Measurements from ENCODE around the gene ABCD2. TPM values are rescaled to one million over a fixed set of nuclear protein-coding genes. Genes with fewer than 3 reads are reported as not detected.

Gene ABCD2
- total RNA-seq, result 1 to 10 TPM in 1 of 3 donors, under 1 TPM in 2; 0.35 to 2.4 (median 0.75) TPM
- total RNA-seq (2013), result 5.6 TPM

DNA sequence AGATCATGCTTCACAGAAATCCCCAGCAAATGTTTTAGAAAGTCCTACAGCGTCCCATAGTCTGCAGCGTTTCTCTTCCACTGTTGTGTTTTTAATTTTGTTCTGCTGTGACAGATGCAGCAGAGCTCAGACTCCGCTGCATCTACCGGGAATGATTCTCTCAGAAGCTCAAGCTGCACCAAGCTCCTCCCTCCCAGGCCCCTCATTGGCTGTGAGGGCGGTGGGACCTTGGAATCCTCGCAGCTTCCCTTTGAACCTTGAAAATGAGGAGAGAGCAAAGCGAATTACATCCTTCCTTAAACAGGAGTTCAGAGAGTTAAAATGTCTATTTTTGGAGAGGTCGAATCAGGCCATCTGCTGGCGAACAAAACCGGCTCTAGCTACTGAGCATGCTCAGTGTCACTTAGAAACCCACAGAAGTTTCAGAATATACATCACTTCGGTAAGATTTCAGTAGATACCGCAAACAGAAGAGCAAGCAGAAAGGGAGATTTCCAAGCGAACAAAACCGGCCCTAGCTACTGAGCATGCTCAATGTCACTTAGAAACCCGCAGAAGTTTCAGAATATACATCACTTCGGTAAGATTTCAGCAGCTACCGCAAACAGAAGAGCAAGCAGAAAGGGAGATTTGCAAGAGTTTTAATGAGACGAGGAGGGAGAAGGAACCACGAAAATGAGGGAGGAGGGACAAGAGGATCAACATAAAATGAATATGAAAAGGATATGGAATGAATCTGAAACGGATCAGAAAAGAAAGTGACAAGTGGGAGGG lies at the start of gene ABCD2:
ABCD2 (minus strand) TSS at position 144 of the 774 bp plus-strand sequence. CDS start 188 bp downstream, outside the sequence.
- peak within 1 kb of the TSS; percentile 60 for H3K4me3 ChIP-seq (ENCODE audit: low read length)
- H3K27ac ChIP-seq (ENCODE audit: low read length), result peak within 1 kb of the TSS; percentile 85
- under 1% methylated on average over 20 of the region's 20 CpGs for WGBS (ENCODE audit: insufficient coverage)
- DNase-seq (peak; percentile 38 to 94), ATAC-seq (peak; percentile 89 to 93 (median 90))
- no peaks in the 10 kb centered on the region for H3K27me3 Mint-ChIP-seq (ENCODE audit: low read depth in 2 of 2)
- intact Hi-C loops (cut with micrococcal nuclease), result loop anchor here (1.0 to 2.0 kb wide), 3 partner anchors 10 to 247 kb away; partner anchors contain the start of gene KIF21A
- TF ChIP-seq, protein P1, sequence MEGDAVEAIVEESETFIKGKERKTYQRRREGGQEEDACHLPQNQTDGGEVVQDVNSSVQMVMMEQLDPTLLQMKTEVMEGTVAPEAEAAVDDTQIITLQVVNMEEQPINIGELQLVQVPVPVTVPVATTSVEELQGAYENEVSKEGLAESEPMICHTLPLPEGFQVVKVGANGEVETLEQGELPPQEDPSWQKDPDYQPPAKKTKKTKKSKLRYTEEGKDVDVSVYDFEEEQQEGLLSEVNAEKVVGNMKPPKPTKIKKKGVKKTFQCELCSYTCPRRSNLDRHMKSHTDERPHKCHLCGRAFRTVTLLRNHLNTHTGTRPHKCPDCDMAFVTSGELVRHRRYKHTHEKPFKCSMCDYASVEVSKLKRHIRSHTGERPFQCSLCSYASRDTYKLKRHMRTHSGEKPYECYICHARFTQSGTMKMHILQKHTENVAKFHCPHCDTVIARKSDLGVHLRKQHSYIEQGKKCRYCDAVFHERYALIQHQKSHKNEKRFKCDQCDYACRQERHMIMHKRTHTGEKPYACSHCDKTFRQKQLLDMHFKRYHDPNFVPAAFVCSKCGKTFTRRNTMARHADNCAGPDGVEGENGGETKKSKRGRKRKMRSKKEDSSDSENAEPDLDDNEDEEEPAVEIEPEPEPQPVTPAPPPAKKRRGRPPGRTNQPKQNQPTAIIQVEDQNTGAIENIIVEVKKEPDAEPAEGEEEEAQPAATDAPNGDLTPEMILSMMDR (IDR thresholded peaks at IDR 0.05), result no peak
- peaks cover 0 to 5% of the 10 kb centered on the region in 2 donors for H3K4me1 Mint-ChIP-seq
- H3K9me3 Mint-ChIP-seq, result no peaks in the 10 kb centered on the region
- no peaks in the 10 kb centered on the region for H3K36me3 ChIP-seq (ENCODE audit: control insufficient read depth, insufficient read depth, low read length)
- H3K36me3 Mint-ChIP-seq, result no peaks in the 10 kb centered on the region
- H3K9me3 ChIP-seq (ENCODE audit: control insufficient read depth, insufficient read depth, low read length), result no peaks in the 10 kb centered on the region
- peaks cover 14% of the 10 kb centered on the region for H3K4me1 ChIP-seq (ENCODE audit: control insufficient read depth, insufficient read depth, low read length)
- H3K27me3 ChIP-seq (ENCODE audit: control insufficient read depth, insufficient read depth, low read length), result no peaks in the 10 kb centered on the region
- no peak within 1 kb of the TSS for H3K27ac Mint-ChIP-seq
- H3K4me3 Mint-ChIP-seq, result no peak within 1 kb of the TSS

DNA sequence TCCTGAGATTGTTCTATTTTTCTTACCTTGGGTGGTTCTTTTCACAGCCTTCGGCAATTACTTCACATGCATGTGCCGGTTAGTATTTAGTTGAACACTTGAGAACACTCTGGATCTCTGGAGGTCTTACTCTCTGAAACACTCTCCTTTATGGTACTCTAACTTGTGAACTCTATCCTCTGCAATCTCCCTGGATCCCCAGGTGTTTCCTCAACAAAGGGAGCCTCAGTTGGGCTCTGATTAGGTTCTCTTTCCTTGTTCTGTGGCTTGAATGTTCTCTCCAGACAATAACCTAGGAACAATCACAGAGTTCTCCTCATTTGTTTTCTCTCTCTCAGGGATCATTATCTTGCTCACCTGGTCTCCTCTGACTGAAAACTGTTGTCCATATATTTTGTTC lies 40.5 kb upstream of the ABCD2 start:
- no peaks in the 10 kb centered on the region for H3K36me3 Mint-ChIP-seq
- intact Hi-C loops (cut with micrococcal nuclease), result no loop called here

DNA sequence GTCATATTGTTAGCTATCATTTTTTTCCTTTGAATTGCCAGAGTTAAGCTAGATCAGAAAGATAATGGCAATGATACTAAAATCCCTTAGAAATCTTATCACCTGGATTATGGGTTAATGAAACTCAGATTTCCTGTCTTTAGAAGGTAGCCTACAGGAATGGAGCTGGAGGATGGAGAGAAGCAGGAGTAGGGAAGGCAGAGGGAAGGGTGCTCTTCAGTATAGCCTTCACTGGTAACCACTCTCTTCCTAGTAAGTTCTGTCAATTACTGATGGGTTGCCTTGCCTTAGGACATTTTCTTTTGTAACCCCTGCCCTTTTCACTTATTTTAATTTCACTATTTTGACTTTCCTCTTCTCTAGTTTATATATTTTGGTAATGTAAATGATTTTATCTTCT lies 27.8 kb upstream of the ABCD2 start:
- DNase-seq, result no peak
- Histone ChIP-seq H3K4me1 (ENCODE audit: control insufficient read depth, insufficient read depth, low read length) (no peaks in the 10 kb centered on the region), H3K36me3 (ENCODE audit: control insufficient read depth, insufficient read depth, low read length) (no peaks in the 10 kb centered on the region), H3K27ac (ENCODE audit: low read length) (no peak overlapping the region), H3K4me3 (ENCODE audit: low read length) (no peak overlapping the region), H3K9me3 (ENCODE audit: control insufficient read depth, insufficient read depth, low read length) (no peaks in the 10 kb centered on the region), H3K27me3 (ENCODE audit: control insufficient read depth, insufficient read depth, low read length) (peaks cover 3% of the 10 kb centered on the region)
- TF ChIP-seq, protein P1 (IDR thresholded peaks at IDR 0.05), result no peak
- H3K4me1 Mint-ChIP-seq, result no peaks in the 10 kb centered on the region
- no peaks in the 10 kb centered on the region for H3K36me3 Mint-ChIP-seq
- H3K27me3 Mint-ChIP-seq (ENCODE audit: low read depth in 2 of 2), result peaks cover 5 to 23% of the 10 kb centered on the region in 2 donors
- no peaks in the 10 kb centered on the region for H3K9me3 Mint-ChIP-seq
- ATAC-seq, result no peak
- H3K27ac Mint-ChIP-seq, result no peak overlapping the region
- H3K4me3 Mint-ChIP-seq, result no peak overlapping the region
- intact Hi-C loops (cut with micrococcal nuclease), result no loop called here

More for the DNA sequence above, 40.5 kb upstream of the ABCD2 start:
- H3K4me1 Mint-ChIP-seq, result no peaks in the 10 kb centered on the region
- DNase-seq, result no peak
- H3K4me1 ChIP-seq (ENCODE audit: control insufficient read depth, insufficient read depth, low read length), result no peaks in the 10 kb centered on the region
- no peak for ATAC-seq
- H3K9me3 ChIP-seq (ENCODE audit: control insufficient read depth, insufficient read depth, low read length), result no peaks in the 10 kb centered on the region
- WGBS (ENCODE audit: insufficient coverage), result 100% methylated on average over 2 of the region's 2 CpGs
- TF ChIP-seq, protein P1 (IDR thresholded peaks at IDR 0.05), result no peak
- peaks cover 25 to 52% of the 10 kb centered on the region in 2 donors for H3K27me3 Mint-ChIP-seq (ENCODE audit: low read depth in 2 of 2)
- no peaks in the 10 kb centered on the region for H3K27me3 ChIP-seq (ENCODE audit: control insufficient read depth, insufficient read depth, low read length)
- H3K4me3 Mint-ChIP-seq, result no peak overlapping the region
- no peak overlapping the region for H3K4me3 ChIP-seq (ENCODE audit: low read length)
- no peaks in the 10 kb centered on the region for H3K36me3 ChIP-seq (ENCODE audit: control insufficient read depth, insufficient read depth, low read length)
- H3K9me3 Mint-ChIP-seq, result no peaks in the 10 kb centered on the region
- H3K27ac ChIP-seq (ENCODE audit: low read length), result no peak overlapping the region
- H3K27ac Mint-ChIP-seq, result no peak overlapping the region
